SKM-1 treated with dmso at 0.1 percent for 144 hours (cell line): ENCODE results near the gene KIFAP3.
"Not testable (repeated sequence)": the region's sequence is repeated elsewhere in the genome, so short reads cannot be mapped to it uniquely, and the experiment has no call there.

Experiments
- DNase-seq: peaks from one replicate; lab custom pipeline; 2025; ENCODE audit not compliant: unreplicated experiment; lab: John Stamatoyannopoulos, UW

The KIFAP3 gene

GRCh38 chr1:169892176-169892926 is 182.1 kb downstream of the KIFAP3 start:
- DNase-seq: no peak

GRCh38 chr1:169891539-169891885 is 183.0 kb downstream of the KIFAP3 start:
- DNase-seq: no peak

GRCh38 chr1:169890761-169891538 is 183.5 kb downstream of the KIFAP3 start:
- DNase-seq: no peak

- no peak for DNase-seq
Measured at GRCh38 chr1:169889871-169890270, 184.6 kb downstream of the KIFAP3 start.

- no peak for DNase-seq
Measured at GRCh38 chr1:169886931-169887330, 187.6 kb downstream of the KIFAP3 start.

- DNase-seq: no peak
Measured at GRCh38 chr1:169886422-169886821, 188.1 kb downstream of the KIFAP3 start.

GRCh38 chr1:169885207-169885606 is 189.3 kb downstream of the KIFAP3 start:
- DNase-seq: no peak

- no peak for DNase-seq
Measured at GRCh38 chr1:169884634-169885033, 189.9 kb downstream of the KIFAP3 start.

- DNase-seq: no peak
Measured at GRCh38 chr1:169882039-169882511, 192.4 kb downstream of the KIFAP3 start.

- no peak for DNase-seq
Measured at GRCh38 chr1:169879034-169879840, 195.3 kb downstream of the KIFAP3 start.

GRCh38 chr1:169878498-169878897 is 196.0 kb downstream of the KIFAP3 start:
- no peak for DNase-seq

GRCh38 chr1:169877800-169878491 is 196.5 kb downstream of the KIFAP3 start:
- no peak for DNase-seq

GRCh38 chr1:169874229-169874628 is 200.3 kb downstream of the KIFAP3 start:
- DNase-seq: no peak

- DNase-seq: no peak
Measured at GRCh38 chr1:169873582-169874199, 200.8 kb downstream of the KIFAP3 start.

GRCh38 chr1:169872906-169873305 is 201.6 kb downstream of the KIFAP3 start:
- DNase-seq: no peak

GRCh38 chr1:169871988-169872387 is 202.5 kb downstream of the KIFAP3 start:
- not testable (repeated sequence) for DNase-seq
